ENCODE measurements around the gene CPNE9.
"Not testable (repeated sequence)": the region's sequence is repeated elsewhere in the genome, so short reads cannot be mapped to it uniquely, and the experiment has no call there.

Gene CPNE9

DNA sequence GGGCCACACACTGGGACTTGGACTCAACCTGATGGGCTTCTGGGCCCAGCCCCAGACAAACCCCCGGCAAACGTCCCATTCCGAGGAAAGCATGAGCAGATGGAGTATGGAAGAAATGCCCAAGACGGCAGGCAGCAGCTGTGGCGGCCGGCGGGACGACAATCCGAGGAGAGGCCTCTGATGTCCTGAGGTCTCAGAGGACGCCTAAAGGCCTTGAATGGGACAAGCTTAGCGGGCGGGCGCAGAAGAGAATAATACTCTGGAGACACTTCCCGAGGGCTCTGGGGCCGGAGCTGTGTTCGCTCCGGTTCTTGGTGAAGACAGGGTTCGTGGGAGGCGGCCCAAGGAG, 45.6 kb downstream of the CPNE9 start:
- no peak for DNase-seq

DNA sequence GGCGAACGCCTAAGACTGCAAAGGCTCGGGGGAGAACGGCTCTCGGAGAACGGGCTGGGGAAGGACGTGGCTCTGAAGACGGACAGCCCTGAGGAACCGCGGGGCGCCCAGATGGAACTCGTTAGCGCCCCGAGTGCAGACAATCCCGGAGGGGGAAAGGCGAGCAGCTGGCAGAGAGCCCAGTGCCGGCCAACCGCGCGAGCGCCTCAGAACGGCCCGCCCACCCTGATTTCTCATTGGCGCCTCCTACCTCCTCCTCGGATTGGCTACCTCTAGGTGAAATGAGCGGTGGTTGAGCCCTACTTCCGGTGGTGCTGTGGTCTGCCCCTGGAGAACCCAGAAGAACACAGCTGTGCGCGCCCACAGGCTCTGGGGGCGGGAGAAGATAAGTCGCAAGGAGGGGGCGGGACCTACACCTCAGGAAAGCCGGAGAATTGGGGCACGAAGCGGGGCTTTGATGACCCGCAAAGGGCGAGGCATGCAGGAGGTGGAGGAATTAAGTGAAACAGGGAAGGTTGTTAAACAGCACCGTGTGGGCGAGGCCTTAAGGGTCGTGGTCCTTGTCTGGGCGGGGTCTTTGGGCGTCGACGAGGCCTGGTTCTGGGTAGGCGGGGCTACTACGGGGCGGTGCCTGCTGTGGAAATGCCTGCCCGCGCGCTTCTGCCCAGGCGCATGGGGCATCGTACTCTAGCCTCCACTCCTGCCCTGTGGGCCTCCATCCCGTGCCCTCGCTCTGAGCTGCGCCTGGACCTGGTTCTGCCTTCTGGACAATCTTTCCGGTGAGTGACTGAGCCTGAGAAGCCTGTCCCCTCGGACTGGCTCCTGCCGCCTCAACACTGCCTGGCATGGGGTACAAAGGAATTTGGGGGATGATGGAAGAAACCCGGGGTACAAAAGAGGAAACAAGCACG, 46.3 kb downstream of the CPNE9 start, which contains the start of gene OGG1:
TSS of gene OGG1 (plus strand) at position 308 of the 911 bp plus-strand sequence. CDS start at position 643, 335 bp downstream.
- DNase-seq, result peak; percentile 96

DNA sequence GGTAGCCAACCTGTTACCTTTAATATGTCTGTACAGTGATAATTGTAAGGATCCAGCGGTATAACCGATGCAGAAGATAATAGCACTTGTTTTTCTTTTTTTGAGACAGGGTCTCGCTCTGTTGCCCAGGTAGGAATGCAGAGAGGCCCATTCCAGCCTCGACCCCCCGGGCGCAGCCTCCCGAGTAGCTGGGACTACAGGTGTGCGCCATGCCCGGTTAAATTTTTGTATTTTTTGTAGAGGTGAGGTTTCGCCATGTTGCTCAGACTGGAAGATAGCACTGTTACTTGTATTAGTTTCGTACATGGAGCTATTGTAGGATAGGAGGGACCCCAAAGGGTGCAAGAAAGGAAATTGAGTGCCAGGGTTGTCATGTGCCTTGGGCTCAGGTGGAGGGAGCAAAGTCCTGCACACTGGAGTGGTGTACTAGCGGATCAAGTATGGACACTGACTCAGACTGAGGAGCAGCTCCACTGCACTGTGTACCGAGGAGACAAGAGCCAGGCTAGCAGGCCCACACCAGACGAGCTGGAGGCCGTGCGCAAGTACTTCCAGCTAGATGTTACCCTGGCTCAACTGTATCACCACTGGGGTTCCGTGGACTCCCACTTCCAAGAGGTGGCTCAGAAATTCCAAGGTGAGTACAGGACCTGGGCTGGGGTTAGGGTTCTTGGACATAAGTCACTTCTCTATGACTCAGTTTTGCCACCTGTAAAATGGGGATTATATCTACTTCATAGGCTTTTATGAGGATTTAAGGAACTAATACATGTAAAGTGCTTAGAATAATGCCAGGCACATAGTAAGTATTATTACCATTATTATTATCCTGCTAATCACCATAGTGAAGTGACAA, 47.2 kb downstream of the CPNE9 start:
- DNase-seq, result no peak

DNA sequence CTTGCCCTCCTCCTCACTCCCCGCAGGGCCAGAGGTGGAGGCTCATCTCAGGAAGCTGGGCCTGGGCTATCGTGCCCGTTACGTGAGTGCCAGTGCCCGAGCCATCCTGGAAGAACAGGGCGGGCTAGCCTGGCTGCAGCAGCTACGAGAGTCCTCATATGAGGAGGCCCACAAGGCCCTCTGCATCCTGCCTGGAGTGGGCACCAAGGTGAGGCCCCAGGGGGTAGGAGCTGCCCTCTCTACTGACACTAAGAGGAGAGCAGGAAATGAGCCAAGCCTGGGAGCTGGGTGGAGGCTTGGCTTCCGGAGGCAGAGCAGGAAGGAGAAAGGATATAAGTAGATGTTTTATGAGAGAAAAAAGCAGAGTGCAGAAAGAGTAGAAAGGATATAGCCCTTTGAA, 51.0 kb downstream of the CPNE9 start:
- no peak for DNase-seq

DNA sequence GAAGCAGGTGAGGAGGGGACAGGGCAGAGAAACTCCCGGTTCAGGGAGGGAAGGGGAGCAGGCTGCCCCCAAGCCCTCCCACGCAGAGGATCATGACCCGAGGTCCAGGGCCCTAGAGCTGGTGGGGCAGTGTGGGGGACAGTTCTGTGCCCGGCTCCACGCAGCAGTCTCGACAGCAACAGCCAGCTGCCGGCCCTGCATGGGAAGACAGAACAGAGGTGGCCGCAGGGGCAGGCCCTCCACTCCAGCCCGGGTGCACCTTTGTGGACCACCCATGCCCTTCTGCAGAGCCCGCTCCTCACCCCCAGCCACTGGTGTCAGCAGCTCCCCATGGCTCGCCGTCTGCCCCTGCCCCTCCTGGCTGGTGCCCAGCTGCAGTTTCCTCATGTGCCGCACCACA, 53.8 kb downstream of the CPNE9 start:
- no peak for DNase-seq

DNA sequence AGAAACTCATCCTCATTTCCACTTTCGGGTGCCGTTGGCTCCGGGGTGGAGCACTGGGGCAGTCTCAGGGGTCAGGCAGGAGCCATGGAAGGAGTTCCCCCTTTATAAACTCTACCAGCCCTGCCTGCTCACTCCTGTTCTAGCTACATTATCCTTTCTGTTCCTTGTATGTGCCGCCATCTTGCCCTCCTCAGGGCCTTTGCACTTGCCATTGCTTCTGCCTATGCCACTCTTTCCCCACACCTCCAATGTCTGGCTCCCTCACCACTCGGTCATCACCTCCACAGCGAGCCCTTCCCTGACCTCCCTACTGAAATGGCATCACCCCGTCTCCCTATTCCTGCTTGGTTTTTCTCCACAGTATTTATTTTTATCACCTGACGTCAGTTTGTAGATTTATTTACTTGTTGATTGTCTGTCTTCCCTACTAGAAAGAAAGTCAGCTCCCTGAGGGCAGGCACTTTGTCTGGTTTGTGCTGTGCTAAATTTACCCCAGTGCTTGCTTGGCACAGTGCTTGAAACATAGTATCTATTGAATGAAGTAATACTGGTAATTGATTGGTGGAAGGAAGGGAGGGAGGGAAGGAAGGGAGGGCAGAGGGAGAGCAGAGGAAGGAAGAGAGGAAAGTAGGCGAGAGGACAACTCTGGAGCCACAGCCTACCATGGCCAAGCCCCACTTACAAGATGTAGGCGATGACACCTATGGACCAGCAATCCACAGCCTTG, 57.3 kb downstream of the CPNE9 start:
- DNase-seq, result no peak

DNA sequence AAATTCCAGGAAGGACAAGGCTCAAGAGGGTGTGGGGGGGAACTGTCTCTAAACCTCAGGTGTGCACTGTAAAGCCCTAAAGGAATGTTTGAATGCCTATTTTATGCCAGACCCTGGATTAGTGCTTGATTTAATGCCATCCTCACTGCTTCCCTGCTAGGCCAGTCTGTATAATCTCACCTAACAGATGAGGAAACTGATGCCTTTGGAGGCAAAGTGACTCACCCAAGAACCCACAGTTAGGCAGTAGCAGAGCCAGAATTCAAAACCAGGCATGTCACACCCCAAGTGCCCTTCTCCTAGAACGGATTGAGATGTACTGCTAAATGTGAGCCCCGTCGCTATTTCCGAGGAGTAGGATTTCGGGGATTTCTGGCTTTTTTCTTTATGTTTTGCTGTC, 58.3 kb downstream of the CPNE9 start:
- DNase-seq, result no peak

DNA sequence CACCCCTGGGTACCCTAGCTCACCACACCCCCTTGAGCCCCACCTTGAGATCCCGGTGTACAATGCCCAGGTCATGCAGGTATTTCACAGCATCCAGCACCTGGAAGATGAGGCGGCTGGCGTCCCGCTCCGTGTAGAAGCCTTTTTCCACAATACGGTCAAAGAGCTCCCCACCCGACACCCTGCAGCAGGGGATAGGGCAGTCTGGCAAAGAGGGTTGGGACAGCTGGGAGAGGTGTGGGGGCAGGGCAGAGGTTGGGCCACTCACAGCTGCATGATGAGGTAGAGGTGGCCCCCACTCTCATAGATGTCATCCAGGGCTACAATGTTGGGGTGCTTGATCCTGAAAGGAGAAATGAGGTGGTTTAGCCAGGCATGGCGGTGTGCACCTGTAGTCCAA, 59.2 kb downstream of the CPNE9 start:
- no peak for DNase-seq

DNA sequence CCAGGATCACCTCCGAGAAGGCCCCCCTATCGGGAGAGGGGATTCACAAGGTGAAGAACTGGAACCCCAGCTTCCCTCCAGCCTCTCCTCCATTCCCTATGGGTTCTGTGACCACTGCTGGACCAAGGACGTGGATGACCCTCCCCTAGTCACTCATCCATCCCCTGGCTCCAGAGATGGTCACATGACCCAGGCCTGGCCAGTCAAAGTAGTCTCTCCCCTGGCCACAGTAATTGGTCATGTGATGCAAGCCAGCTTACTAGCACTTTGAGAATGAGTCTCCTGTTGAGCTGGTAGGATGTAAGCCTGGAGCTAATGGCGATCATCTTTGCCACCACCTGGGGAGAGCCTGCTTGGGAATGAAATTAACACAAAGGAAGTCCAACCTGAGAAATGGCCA, 62.2 kb downstream of the CPNE9 start:
- no peak for DNase-seq

DNA sequence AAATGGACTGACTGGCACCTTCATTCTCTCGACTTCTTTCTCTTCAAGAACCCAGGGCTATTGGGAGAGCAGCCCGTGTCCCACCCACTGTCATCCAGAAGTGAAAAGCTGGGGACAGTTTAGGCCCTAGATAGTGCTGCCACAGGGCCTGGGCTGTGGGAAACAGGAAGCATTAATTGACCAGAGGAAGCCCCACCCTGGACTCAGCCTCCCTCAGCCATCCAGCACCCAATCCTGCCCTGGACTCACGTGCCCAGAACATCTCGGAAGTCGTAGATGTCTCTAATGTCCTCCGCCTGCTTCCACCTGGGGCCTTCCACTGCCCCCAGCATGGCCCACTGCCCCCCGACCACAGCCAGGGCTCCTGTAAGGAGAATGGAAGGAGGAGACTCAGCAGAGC, 63.8 kb downstream of the CPNE9 start:
- DNase-seq, result no peak

DNA sequence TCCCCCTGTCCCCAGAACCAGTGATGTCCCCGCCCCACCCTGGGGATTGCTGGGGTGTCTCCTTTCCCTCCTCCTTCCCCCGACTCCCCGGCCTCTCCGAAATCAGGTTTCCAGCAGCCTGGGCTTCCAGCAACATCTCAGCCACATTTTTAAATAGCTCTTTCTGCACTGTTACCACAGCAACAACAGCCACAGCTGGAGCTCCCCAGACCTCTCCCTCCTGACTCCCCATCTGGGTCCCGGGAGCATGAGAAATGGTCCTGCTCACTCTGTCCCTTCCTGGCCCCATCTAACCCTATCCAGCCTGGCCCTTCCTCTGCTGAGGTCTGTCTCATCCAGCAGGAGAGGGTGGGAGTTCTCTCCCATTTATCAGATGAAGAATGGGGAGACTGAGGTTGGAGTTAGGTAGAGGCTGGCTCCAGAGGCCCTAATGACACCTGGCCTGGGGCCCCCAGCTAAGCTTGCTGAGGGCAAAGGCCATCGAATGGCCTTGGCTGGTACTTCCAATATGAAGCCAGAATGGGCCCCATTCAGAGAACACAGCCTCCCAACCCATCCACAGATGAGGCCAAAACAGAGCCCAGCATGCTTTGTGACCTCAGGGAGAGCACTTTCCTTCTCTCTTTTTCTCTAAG, 64.6 kb downstream of the CPNE9 start:
- no peak for DNase-seq

DNA sequence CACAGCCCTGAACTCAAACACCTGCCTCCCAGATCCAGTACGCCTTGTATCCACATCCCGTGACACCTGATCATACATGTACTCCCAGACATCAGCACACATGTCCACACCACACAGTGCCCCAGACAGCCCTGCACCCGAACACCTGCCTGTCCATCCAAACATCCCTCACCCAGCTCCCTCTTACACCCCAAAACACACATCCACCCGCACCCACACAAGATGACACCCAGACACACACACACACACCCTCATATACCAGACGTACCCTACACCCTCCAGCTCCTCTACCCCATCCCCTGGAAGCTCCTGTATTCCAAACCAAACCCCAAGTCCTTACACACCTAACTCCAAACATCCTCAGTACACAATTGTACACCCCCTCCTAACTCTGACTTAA, 65.4 kb downstream of the CPNE9 start:
- DNase-seq, result no peak

DNA sequence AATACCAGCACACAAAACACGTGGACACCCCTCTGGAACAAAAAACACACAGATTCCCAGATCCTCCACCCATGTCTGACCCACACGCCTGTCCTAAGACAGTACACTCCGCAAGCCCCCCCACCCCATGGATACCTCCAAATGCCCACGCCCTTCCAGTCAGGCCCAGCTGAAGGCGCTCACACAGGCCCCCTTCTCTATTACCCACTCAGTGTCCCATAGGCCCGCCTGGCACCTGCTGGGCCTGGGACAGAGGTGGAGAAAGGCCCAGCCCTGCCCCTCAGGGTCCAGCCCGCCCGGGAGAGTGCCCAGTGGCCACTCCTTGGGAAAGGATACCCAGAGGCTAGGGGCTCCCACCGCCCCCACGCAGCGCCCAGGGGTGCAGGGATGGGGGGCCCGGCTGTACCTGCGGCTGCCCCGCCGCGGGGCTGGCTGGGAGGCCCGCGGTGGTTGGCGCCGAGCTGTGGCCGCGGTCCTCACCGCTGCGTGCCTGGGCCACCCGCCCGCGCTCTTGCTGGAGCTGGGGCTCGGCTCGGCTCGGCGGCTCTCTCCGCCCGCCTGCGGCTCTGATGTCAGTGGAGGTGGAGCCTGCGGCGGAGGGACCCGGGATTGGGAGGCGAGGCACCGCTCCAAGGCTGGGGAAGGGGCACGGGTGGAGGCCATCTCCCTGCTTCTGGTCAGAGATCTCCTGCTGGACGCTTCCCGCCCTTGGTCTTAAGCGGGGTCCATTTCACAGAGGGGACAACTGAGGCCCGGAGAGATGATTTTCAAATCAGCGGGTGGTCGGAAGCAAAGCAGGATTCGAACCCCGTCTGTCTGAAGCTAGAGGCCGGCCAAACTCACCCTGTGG, 66.0 kb downstream of the CPNE9 start, which contains the start of gene CAMK1:
TSS of gene CAMK1 (minus strand) at position 522 of the 850 bp plus-strand sequence. CDS start 2,198 bp downstream, outside the sequence.
- DNase-seq, result peak; percentile 22

DNA sequence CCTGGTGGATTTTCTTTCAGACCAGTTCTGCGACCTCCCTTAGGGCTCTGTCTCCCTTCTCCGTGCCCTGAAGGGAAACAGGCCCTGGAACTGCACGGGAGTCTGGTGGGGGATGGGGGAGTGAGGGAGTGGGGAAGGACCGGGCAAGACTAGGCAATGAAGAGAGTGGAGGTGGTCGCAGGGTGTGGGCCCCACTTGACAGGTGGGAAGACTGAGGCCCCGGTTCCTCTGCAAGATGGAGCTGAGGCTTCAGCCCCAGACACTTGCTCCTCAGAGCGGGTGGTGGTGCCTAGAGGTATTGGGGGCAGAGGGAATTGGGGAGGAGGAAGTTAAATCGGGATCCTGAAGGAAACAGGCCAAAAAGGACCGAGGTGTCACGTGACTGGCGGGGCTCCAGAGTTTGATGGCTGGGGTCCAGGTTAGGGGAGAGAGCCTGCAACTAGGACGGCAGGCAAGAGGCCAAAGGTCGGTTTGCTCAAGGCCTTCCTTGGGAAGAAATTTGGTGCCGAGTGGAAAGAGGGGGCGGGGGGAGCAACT, 66.7 kb downstream of the CPNE9 start:
- peak; percentile 28 for DNase-seq

DNA sequence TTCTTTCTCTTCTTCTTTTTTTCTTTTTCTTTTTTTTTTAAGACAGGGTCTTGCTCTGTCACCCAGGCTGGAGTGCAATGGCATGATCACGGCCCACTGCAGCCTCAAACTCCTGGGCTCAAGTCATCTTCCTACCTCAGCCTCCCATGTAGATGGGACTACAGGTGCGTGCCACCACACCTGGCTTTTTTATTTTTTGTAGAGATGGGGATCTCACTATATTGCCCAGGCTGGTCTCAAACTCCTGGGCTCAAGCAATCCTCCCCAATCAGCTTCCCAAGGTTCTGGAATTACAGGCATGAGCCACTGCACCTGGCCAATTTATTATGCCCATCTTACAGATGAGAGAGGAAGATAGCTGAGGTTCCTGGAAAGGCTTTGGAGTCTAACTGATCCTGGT, 67.4 kb downstream of the CPNE9 start:
- not testable (repeated sequence) for DNase-seq

DNA sequence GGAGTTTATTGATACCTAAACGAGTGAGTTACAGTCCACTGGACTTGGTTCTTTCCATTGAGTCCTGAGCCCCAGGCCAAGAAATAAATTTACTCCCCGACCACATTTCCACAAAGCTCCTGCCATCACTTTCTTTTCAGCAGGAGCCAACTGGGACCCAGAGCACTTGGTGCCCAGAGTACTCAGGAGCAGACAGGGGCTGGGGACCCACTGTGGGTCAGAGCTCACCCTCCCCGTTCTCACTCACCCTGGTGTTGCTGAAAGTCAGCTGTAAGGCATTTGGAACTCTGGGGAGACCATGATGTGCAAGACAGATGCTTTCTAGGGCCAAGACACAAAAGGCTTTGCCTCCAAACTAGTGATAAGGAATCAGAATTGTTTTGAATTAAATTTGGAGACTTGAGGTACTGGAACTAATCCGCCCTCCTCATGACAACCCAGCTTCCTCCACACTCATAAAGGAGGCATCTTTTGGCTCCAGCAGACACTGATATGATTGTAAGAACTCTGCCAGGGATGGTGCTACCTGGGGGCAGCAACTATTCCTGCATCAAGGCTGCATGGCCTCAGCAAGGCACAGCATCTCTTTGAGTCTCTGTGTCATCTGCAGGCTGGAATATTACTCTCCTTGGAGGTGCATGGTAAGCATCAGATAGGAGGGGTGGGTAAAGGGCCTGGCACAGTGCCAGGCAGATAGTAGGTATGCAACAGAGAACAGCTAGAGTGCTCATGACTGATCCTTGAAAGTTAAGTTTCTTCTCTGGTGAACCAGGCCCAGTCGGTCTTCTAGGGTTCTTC, 73.5 kb downstream of the CPNE9 start:
- DNase-seq, result no peak

DNA sequence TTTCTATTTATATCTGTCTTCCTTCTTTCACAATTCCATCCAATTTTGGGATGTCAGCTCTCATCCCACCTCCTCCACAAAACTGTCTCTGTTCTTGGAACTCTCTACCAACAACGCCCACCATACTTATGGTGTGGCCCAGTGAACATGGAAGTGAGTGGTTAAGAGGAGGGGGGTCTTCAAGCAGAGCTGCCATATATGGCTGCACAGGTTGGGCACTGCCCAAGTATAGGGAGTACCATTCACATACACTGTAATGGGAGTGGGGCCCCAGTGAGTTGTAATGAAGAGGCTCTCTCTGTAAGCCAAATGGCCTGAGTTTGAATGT, 74.0 kb downstream of the CPNE9 start:
- DNase-seq, result no peak

DNA sequence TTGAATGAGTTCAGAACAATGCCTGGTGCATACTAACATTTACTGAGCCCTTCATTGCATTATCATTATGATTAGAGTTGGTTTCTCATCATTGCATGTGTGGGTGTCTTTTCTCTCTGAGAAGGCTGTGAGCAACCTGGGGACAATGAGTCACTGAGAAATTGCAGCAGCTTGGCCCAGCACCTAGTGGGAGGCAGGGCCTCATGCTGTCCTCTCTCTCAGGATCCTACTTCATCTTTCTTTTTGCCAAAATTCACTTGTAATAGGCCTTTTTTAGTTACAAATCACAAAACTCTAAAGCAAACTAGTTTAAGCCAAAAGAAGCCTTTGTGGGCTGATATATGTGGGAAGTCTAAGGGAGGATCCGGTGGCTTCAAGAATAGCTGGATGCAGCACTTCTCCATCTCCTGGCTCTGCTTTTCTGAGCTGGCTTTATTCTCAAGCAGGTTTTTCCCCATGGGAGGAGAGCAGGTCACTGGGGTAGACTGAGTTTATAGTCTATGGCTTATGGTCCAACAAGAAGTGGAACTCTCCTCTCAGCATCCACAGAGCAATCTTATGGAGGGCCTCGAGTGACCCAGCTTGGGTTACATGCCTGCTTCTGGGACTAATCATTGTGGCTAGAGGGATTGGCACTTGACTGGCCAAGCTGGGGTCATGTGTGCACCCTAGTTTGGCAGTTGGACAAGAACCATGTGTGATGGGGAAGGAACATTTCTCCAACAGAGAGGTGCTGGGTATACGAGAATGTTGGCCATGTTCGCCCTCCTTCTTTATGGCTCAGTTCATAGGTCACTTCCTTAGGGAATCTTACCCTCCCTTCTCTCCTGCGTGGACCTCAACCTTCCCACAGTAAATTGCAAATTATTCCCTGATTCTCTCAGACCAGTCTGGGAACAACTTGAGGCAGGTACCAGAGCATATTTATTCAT, 74.8 kb downstream of the CPNE9 start:
- no peak for DNase-seq

DNA sequence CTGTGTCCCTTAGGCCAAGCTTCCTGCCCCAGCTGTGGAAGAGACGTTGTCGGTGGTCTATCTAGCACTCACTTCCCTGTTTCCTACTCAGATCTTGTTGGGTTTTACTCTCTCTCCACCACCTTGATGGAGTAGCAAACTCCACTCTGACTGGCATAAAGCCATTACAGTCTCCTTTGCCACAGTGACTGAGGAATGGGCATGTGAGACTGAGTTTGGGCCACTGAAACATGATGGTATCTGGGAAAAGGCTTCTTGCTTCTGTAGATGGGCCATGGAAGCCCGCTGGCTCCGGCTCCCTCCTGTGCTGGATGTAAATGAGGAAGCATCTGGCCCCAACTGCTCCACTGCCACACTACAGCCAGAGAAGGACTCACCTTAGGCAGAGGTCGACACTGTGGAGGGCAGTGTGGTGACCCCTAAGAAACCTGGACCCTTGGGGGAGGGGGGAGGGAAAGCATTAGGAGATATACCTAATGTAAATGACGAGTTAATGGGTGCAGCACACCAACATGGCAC, 75.5 kb downstream of the CPNE9 start:
- DNase-seq, result no peak
